SK-N-MC (cell line): ENCODE data around the gene AUTS2.
"Not testable (repeated sequence)": the region's sequence is repeated elsewhere in the genome, so short reads cannot be mapped to it uniquely, and the experiment has no call there.

Experiments
- DNase-seq: peaks from one replicate; pipeline ENCODE4 v3.0.0-alpha.2; 2011; ENCODE audit warnings: low read depth, low spot score
- H3K27ac ChIP-seq: fragments of 200-600 bp; sonication (generic); 2 replicates; pipeline ENCODE4 v1.5.1; 2016; ENCODE audit warnings: mixed run types
- H3K36me3 ChIP-seq: fragments of 200-600 bp; sonication (generic); 2 replicates; pipeline ENCODE4 v1.6.1; 2017; ENCODE audit warnings: antibody characterized with exemption, low read length, mixed read lengths; ENCODE audit not compliant: insufficient read depth
- H3K4me3 ChIP-seq: fragments of 200-600 bp; sonication (generic); 2 replicates; pipeline ENCODE4 v1.5.1; 2016
- H3K9ac ChIP-seq: fragments of 200-600 bp; sonication (generic); 2 replicates; pipeline ENCODE4 v1.8.0; 2017; ENCODE audit warnings: mixed run types, mixed read lengths; ENCODE audit not compliant: insufficient read length
- H3K9me3 ChIP-seq: fragments of 200-600 bp; sonication (generic); 2 replicates; pipeline ENCODE4 v1.6.1; 2017; ENCODE audit warnings: low read depth, mild to moderate bottlenecking, antibody characterized with exemption, low read length, moderate library complexity, mixed read lengths
- EZH2 ChIP-seq: fragments of 200-600 bp; sonication (generic); IDR thresholded peaks from one replicate; pipeline ENCODE4 v1.6.1; 2017; ENCODE audit warnings: antibody characterized with exemption
- FOXP2 ChIP-seq: optimal IDR thresholded peaks from 2 replicates; pipeline ENCODE3; 2011; ENCODE audit warnings: mild to moderate bottlenecking, moderate library complexity; ENCODE audit not compliant: insufficient read depth; ENCODE audit errors: extremely low read length, control extremely low read depth
- POLR2AphosphoS5 ChIP-seq: IDR thresholded peaks from 2 replicates; pipeline ENCODE4 v1.6.1; 2012; ENCODE audit warnings: mild to moderate bottlenecking, low read depth, low read length, borderline replicate concordance

Gene AUTS2

DNA sequence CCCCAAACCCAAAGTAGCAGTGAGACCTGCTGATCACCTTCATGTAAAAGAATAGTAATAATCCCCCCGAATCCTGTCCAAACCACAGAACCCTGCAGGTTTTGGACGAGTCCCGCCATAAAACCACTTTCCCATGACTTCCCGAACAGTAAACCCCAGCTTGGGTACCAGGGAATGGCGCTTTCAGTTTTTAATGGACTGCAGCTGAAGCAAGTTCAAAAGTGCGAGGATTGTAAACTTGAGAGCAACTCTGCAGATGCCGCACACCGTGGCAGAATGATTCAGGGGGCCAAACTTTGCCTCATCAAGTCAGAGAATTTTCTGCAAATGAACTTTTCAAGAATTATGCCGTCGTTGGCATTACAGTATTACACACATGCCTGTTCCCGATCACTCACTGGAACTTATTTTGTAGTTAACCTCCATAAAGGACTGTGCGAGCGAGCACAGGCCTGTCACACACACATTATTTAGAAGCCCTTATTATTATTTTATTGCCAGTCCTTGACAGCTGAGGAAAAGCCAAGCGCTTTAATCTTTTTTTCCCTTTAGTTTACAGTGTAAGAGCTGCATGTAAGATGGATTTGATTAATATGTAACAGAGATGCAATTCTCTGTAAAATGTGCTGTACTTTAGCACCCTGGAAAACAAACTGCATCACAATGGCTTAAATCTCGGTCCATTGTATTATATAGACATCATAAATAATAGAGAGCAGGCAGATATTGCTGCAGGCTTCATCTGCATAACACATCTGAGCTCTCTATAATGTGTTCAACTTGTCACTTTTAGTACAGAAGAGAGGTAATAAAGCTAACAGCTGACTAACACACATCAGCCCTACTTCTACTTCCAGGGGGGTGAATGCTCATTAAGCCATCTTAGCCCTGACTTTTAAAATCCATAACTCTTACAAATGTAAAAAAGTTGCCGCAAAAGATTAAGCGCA, 1040.2 kb downstream of the AUTS2 start:
- no peak overlapping the region for H3K27ac ChIP-seq
- H3K9me3 ChIP-seq, result no peaks in the 10 kb centered on the region
- no peaks in the 10 kb centered on the region for H3K36me3 ChIP-seq
- peak; percentile 20 for DNase-seq
- TF ChIP-seq EZH2 (no peak), FOXP2 (no peak), POLR2AphosphoS5 (no peak)
- no peak overlapping the region for H3K9ac ChIP-seq
- H3K4me3 ChIP-seq, result peak overlapping the region; percentile 19

- H3K4me3 ChIP-seq, result no peak overlapping the region
- no peak for TF ChIP-seq POLR2AphosphoS5
- no peak for TF ChIP-seq EZH2
- no peak overlapping the region for H3K27ac ChIP-seq
- no peaks in the 10 kb centered on the region for H3K9me3 ChIP-seq
- no peak for DNase-seq
- H3K9ac ChIP-seq, result no peak overlapping the region
- H3K36me3 ChIP-seq, result no peaks in the 10 kb centered on the region
Measured at GRCh38 chr7:70640266-70640833, 1042.1 kb downstream of the AUTS2 start.

DNA sequence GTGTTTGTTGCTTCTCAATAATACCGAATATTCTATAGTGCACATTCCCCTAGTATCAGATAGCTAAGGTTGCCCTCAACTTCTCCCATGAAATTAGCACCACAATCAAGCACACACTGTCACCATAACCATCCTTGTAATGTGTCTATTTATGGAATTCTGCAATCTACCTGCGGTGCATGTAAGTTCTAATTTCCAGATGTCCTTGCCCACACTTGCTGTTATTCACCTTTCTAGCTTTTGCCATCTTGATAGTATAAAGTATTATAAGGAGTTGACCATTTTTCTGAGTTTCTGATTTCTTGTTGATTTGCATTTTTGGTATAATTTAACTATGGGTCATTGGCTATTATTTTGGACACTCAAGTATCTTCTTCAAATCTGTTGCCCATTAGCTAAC, 1043.6 kb downstream of the AUTS2 start:
- no peak for DNase-seq
- TF ChIP-seq POLR2AphosphoS5 (no peak), EZH2 (no peak), FOXP2 (no peak)
- H3K9me3 ChIP-seq, result no peaks in the 10 kb centered on the region

DNA sequence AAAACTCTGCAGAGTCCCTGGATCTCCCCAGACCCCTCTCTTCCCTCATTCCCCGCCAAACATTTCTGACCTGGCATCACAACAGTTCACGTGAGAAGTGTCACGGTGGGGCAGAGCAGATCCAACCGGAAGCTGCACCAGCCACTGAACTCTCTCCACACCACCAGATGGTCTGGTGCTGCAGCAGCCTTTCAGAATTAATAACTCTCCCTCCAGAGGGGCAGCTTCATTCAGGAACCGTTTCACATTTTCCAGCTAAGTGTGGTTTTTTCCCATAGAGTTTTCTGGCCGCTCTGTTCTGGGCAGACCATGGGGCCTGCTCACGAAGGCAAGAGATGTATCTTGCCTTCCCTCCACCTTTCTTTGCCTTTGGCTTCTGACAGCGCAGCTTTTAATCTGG, 1047.0 kb downstream of the AUTS2 start:
- H3K9me3 ChIP-seq, result no peaks in the 10 kb centered on the region
- H3K9ac ChIP-seq, result no peak overlapping the region
- no peak overlapping the region for H3K4me3 ChIP-seq
- no peak overlapping the region for H3K27ac ChIP-seq
- H3K36me3 ChIP-seq, result no peaks in the 10 kb centered on the region
- no peak for DNase-seq
- TF ChIP-seq POLR2AphosphoS5 (no peak), FOXP2 (no peak), EZH2 (no peak)

More for the DNA sequence above, 1043.6 kb downstream of the AUTS2 start:
- no peak overlapping the region for H3K4me3 ChIP-seq
- H3K27ac ChIP-seq, result no peak overlapping the region
- no peak overlapping the region for H3K9ac ChIP-seq
- no peaks in the 10 kb centered on the region for H3K36me3 ChIP-seq

- H3K4me3 ChIP-seq, result no peak overlapping the region
- no peak for TF ChIP-seq POLR2AphosphoS5
- H3K9ac ChIP-seq, result no peak overlapping the region
- no peaks in the 10 kb centered on the region for H3K36me3 ChIP-seq
- H3K9me3 ChIP-seq, result no peaks in the 10 kb centered on the region
- DNase-seq, result no peak
- H3K27ac ChIP-seq, result no peak overlapping the region
Measured at GRCh38 chr7:70645876-70646351, 1047.6 kb downstream of the AUTS2 start.

DNA sequence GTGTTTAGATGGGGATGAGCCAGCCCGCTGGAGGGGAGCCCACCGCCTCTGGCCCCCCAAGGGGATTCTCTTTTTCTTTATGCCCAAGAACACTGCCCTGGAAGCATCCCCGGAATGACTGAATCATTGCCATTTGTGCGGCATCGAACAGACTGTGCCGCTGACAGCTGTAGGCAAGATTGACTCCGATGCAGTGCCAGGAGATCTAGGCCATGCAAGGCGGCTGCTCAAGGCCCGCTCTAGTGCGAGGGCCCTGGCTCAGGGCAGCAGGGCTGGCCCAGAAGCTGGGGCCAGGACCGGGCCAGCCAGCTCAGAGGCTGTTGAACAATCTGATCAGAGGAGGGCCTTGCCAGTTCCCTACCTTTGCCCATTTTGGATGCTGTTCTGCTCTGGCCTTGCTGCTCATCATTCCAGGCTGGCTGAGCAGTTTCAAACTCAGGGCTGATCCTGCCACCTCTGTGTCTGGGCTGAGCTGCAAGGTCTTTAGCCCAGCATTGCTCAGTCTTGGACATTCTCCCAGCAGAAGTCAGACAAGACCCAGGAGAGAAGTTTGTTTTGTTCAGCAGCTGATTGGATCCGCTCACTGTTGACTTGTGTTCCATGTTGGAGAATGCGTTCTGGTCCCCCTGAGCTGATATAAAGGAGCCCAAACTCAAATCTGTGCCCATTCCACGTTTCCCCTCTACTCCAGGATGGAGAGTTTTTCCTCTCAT, 1048.4 kb downstream of the AUTS2 start:
- Histone ChIP-seq H3K36me3 (no peaks in the 10 kb centered on the region), H3K9me3 (no peaks in the 10 kb centered on the region), H3K27ac (no peak overlapping the region), H3K9ac (no peak overlapping the region), H3K4me3 (no peak overlapping the region)
- TF ChIP-seq EZH2 (no peak), FOXP2 (no peak), POLR2AphosphoS5 (no peak)
- DNase-seq, result no peak

GRCh38 chr7:70647801-70648498, 1049.7 kb downstream of the AUTS2 start:
- DNase-seq, result no peak
- TF ChIP-seq EZH2 (no peak), POLR2AphosphoS5 (no peak), FOXP2 (no peak)
- H3K27ac ChIP-seq, result no peak overlapping the region

GRCh38 chr7:70648499-70648861, 1050.2 kb downstream of the AUTS2 start:
- DNase-seq, H3K9me3 ChIP-seq, H3K27ac ChIP-seq, H3K36me3 ChIP-seq, H3K9ac ChIP-seq, H3K4me3 ChIP-seq: not testable (repeated sequence)

More at GRCh38 chr7:70647801-70648498, 1049.7 kb downstream of the AUTS2 start:
- no peak overlapping the region for H3K9ac ChIP-seq
- no peak overlapping the region for H3K4me3 ChIP-seq
- no peaks in the 10 kb centered on the region for H3K9me3 ChIP-seq
- H3K36me3 ChIP-seq, result no peaks in the 10 kb centered on the region
